ENCODE results near the gene MUL1.

DNA sequence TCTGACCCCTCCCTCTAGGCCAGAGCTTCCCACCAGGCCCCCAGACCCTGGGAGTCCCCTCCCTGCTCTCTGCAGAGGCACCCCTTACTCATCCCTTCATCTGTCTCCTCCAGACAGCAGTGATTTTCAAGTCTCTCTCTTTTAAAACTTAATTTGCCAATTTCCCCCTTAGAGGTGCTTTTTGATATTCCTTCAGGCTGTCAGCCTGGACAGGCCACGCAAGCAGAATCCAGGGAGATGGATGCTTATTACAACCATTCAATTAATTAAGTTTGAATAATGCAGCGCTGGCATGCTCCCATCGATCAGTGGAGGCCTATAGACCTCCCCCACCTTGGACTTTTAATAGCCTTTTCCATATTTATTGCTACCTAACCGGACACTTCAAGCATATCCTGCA, 28.1 kb downstream of the MUL1 start:
- no peak for TF ChIP-seq POLR2A (IDR thresholded peaks at IDR 0.05)
- TF ChIP-seq, protein P1, sequence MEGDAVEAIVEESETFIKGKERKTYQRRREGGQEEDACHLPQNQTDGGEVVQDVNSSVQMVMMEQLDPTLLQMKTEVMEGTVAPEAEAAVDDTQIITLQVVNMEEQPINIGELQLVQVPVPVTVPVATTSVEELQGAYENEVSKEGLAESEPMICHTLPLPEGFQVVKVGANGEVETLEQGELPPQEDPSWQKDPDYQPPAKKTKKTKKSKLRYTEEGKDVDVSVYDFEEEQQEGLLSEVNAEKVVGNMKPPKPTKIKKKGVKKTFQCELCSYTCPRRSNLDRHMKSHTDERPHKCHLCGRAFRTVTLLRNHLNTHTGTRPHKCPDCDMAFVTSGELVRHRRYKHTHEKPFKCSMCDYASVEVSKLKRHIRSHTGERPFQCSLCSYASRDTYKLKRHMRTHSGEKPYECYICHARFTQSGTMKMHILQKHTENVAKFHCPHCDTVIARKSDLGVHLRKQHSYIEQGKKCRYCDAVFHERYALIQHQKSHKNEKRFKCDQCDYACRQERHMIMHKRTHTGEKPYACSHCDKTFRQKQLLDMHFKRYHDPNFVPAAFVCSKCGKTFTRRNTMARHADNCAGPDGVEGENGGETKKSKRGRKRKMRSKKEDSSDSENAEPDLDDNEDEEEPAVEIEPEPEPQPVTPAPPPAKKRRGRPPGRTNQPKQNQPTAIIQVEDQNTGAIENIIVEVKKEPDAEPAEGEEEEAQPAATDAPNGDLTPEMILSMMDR (IDR thresholded peaks at IDR 0.05) = no peak
